CD4-positive, CD25-positive, alpha-beta regulatory T cell (primary cell): ENCODE results near the gene TUBB1. TPM values are rescaled to one million over a fixed set of nuclear protein-coding genes. Genes with fewer than 3 reads are reported as not detected.

Source experiments
- ATAC-seq, 2 donors: fragments of 150-1000 bp; cut with Tn5 transposase; one replicate each; pipeline ENCODE4 v1.10.0; 2021; ENCODE audit warnings: low read depth in 2 of 2, moderate number of reproducible peaks in 2 of 2, moderate library complexity in 1 of 2
- DNase-seq, 3 donors: peaks; one replicate each; pipeline versions ENCODE4 v3.0.0 to v3.0.0-alpha.2; 2012 to 2022; ENCODE audit warnings: mixed read lengths in 1 of 3
- H3K27ac ChIP-seq: one replicate; pipeline ENCODE4 v1.7.0; 2013; ENCODE audit warnings: mild to moderate bottlenecking, low read length; ENCODE audit not compliant: insufficient read depth, poor library complexity, severe bottlenecking
- H3K27me3 ChIP-seq: one replicate; pipeline ENCODE4 v1.7.0; 2013; ENCODE audit warnings: low read length; ENCODE audit not compliant: control insufficient read depth, insufficient read depth
- H3K36me3 ChIP-seq: one replicate; pipeline ENCODE4 v1.7.0; 2013; ENCODE audit warnings: mild to moderate bottlenecking, low read length, moderate library complexity; ENCODE audit not compliant: control insufficient read depth, insufficient read depth
- H3K4me1 ChIP-seq: 2 replicates; pipeline ENCODE4 v1.7.0; 2013; ENCODE audit warnings: mild to moderate bottlenecking, low read length; ENCODE audit not compliant: insufficient read depth, control insufficient read depth, poor library complexity, severe bottlenecking
- H3K4me3 ChIP-seq: one replicate; pipeline ENCODE4 v1.7.0; 2013; ENCODE audit warnings: low read depth, mild to moderate bottlenecking, low read length, moderate library complexity
- H3K9me3 ChIP-seq, 2 experiments: 1 replicate in 1 of 2; 2 replicates in 1 of 2; pipeline ENCODE4 v1.7.0; 2013; ENCODE audit warnings: low read length in 2 of 2, mild to moderate bottlenecking in 1 of 2, moderate library complexity in 1 of 2; ENCODE audit not compliant: control insufficient read depth in 2 of 2
- H3K27ac Mint-ChIP-seq, 3 donors: one replicate each; pipeline ENCODE4 v1.8.0; 2020 to 2022; ENCODE audit warnings: mild to moderate bottlenecking in 3 of 3, mixed read lengths in 3 of 3, moderate library complexity in 2 of 3
- H3K27me3 Mint-ChIP-seq: one replicate; pipeline ENCODE4 v1.8.0; 2022; ENCODE audit warnings: mild to moderate bottlenecking, mixed read lengths
- H3K36me3 Mint-ChIP-seq: one replicate; pipeline ENCODE4 v1.8.0; 2020; ENCODE audit warnings: mixed read lengths
- H3K4me1 Mint-ChIP-seq, 4 donors: one replicate each; pipeline ENCODE4 v1.8.0; 2020 to 2022; ENCODE audit warnings: mixed read lengths in 4 of 4, mild to moderate bottlenecking in 1 of 4
- H3K4me3 Mint-ChIP-seq, 4 donors: one replicate each; pipeline ENCODE4 v1.8.0; 2020 to 2022; ENCODE audit warnings: mild to moderate bottlenecking in 4 of 4, mixed read lengths in 4 of 4, moderate library complexity in 3 of 4
- H3K9me3 Mint-ChIP-seq, 7 donors: one replicate each; pipeline ENCODE4 v1.8.0; 2020 to 2022; ENCODE audit warnings: mixed read lengths in 7 of 7, mild to moderate bottlenecking in 3 of 7, moderate library complexity in 2 of 7
- polyA plus RNA-seq, 4 donors: library from polyadenylated mRNA; unstranded; fragments of 300-500 nt; fragmentation: Illumina TruSeq; gene quantifications; one replicate each; pipeline ENCODE4 v1.2.3, GENCODE V29; 2021
- total RNA-seq: library from RNA; stranded (reverse); gene quantifications from one replicate; pipeline ENCODE4 v1.2.3, GENCODE V29; 2022

The TUBB1 gene
- total and polyA plus RNA-seq, 5 donors from 2014 or later = 0.07 to 31.7 (median 0.14) TPM

- no peak overlapping the region for H3K4me3 Mint-ChIP-seq
- H3K9me3 ChIP-seq = no peaks in the 10 kb centered on the region
- no peak overlapping the region for H3K27ac Mint-ChIP-seq
- H3K27ac ChIP-seq = no peak overlapping the region
- no peaks in the 10 kb centered on the region for H3K27me3 ChIP-seq
- peaks cover 42% of the 10 kb centered on the region for H3K36me3 ChIP-seq
- peaks cover 0 to 35% (median 14%) of the 10 kb centered on the region in 4 donors for H3K4me1 Mint-ChIP-seq
- DNase-seq (no peak), ATAC-seq (no peak)
- peaks cover 23% of the 10 kb centered on the region for H3K36me3 Mint-ChIP-seq
- H3K27me3 Mint-ChIP-seq = no peaks in the 10 kb centered on the region
- no peak overlapping the region for H3K4me3 ChIP-seq
- no peaks in the 10 kb centered on the region for H3K4me1 ChIP-seq
- no peaks in the 10 kb centered on the region for H3K9me3 Mint-ChIP-seq
Measured at GRCh38 chr20:58998656-58999055, 20.6 kb upstream of the TUBB1 start.

GRCh38 chr20:59000326-59000725 is 18.9 kb upstream of the TUBB1 start:
- H3K4me1 Mint-ChIP-seq = peaks cover 0 to 37% (median 27%) of the 10 kb centered on the region in 4 donors

DNA sequence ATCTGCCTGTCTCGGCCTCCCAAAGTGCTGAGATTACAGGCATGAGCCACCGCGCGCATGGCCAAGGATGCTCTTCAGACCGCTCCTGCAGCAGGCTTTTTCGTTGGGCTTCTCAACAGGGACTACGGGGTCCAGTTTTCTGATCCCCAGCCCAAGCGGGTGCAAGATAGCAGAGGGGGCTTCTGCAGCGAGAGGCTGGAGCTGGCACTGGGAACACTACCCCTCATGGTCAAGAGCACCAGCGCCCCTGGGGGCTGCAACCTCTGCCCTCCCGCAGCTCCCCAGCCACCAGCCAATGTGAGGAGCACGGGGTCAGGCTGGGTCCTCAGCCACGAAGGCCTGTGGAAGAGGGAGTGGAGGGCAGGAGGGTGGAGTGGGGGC is 18.2 kb upstream of the TUBB1 start:
- DNase-seq (no peak), ATAC-seq (no peak)
- Histone ChIP-seq H3K9me3 (no peaks in the 10 kb centered on the region), H3K36me3 (peaks cover 22% of the 10 kb centered on the region), H3K27me3 (no peaks in the 10 kb centered on the region), H3K27ac (no peak overlapping the region), H3K4me3 (no peak overlapping the region), H3K4me1 (peaks cover 21% of the 10 kb centered on the region)
- Mint-ChIP-seq H3K4me3 (no peak overlapping the region), H3K27me3 (no peaks in the 10 kb centered on the region), H3K27ac (peak overlapping the region in 1 of 3 donors; percentile 20), H3K36me3 (peaks cover 14% of the 10 kb centered on the region), H3K4me1 (peaks cover 0 to 39% (median 29%) of the 10 kb centered on the region in 4 donors), H3K9me3 (peaks cover 0 to 1% (median 0%) of the 10 kb centered on the region in 7 donors)

More at GRCh38 chr20:59000326-59000725, 18.9 kb upstream of the TUBB1 start:
- peaks cover 0 to 1% (median 0%) of the 10 kb centered on the region in 7 donors for H3K9me3 Mint-ChIP-seq
- H3K27ac Mint-ChIP-seq = no peak overlapping the region
- ATAC-seq = no peak
- no peak overlapping the region for H3K4me3 Mint-ChIP-seq
- Histone ChIP-seq H3K27me3 (no peaks in the 10 kb centered on the region), H3K36me3 (peaks cover 28% of the 10 kb centered on the region), H3K9me3 (no peaks in the 10 kb centered on the region), H3K4me1 (peaks cover 14% of the 10 kb centered on the region), H3K27ac (no peak overlapping the region), H3K4me3 (no peak overlapping the region)
- H3K36me3 Mint-ChIP-seq = peaks cover 20% of the 10 kb centered on the region
- no peak for DNase-seq
- no peaks in the 10 kb centered on the region for H3K27me3 Mint-ChIP-seq

DNA sequence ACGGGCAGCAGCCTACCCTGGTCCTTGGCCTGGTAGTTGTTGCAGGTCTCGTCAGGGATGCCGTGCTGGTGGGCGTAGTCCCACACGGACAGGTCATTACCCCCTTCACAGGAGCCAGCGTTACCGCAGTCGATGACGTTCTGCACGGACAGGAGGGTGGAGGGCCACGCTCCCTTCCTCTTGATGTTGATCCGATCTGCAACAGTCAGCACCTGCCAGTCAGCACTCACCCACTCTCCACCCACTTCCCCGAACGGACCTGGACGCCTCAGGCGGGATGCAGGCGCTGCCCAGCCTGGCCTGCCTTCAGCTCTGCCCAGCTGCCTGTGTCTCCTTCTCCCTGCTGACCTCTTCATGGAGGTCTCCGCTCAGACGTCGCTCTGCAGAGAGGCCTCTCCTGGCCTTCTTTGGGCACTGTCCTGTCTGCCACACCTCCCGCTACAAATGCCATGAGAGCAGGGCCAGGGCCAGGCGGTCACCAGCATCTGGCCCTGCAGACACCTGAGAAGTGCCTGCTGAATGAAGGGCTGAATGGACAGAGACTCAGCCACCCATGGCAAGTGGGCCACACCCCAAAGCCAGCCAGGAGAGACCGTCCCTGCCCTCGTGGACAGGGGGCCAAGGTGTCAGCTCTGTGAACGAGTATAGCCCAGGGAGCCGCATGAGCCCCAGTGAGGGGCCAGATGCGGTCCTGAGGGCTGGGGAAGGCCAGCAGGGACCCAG is 17.6 kb upstream of the TUBB1 start:
- ATAC-seq (no peak), DNase-seq (no peak)
- H3K4me1 Mint-ChIP-seq = peaks cover 0 to 41% (median 30%) of the 10 kb centered on the region in 4 donors
- no peak overlapping the region for H3K4me3 Mint-ChIP-seq
- peaks cover 17% of the 10 kb centered on the region for H3K36me3 ChIP-seq
- H3K27ac Mint-ChIP-seq = peak overlapping the region in 1 of 3 donors; percentile 14
- H3K4me3 ChIP-seq = no peak overlapping the region
- peaks cover 10% of the 10 kb centered on the region for H3K36me3 Mint-ChIP-seq
- H3K27me3 ChIP-seq = no peaks in the 10 kb centered on the region
- no peaks in the 10 kb centered on the region for H3K9me3 ChIP-seq
- H3K9me3 Mint-ChIP-seq = peaks cover 0 to 1% (median 0%) of the 10 kb centered on the region in 7 donors
- H3K4me1 ChIP-seq = peaks cover 27% of the 10 kb centered on the region
- no peaks in the 10 kb centered on the region for H3K27me3 Mint-ChIP-seq
- no peak overlapping the region for H3K27ac ChIP-seq

GRCh38 chr20:59002388-59002787 is 16.8 kb upstream of the TUBB1 start:
- H3K27me3 Mint-ChIP-seq = no peaks in the 10 kb centered on the region
- ATAC-seq = no peak

DNA sequence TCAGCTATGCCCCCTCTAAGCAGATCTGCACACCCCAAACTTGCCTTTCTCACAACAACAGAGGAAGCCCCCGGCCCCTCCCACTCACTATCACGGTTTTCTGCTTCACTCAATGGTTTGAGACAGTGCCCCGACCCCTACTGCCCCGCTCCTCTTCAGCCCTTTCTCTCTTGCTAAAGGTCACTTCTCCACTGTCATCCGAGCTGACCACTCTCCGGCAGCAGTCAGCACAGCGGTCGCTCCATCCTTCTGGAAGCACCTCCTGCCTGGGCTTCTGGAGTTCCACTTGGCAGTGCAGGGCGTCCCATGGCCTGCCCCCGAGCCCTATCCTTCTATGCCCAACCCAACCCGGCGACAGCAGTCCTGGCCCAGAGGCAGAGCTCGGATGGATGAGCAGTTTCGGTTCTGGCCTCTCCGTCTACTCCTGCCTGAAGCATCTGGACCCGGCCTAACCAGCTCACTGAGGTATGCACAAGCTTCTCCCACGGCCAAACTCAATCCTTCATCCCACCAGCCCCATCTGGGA is 16.3 kb upstream of the TUBB1 start:
- Mint-ChIP-seq H3K4me3 (peak overlapping the region in 2 of 4 donors; percentile 7 to 61), H3K4me1 (peaks cover 0 to 43% (median 30%) of the 10 kb centered on the region in 4 donors), H3K27ac (peak overlapping the region; percentile 68 to 93 (median 88)), H3K27me3 (no peaks in the 10 kb centered on the region), H3K36me3 (no peaks in the 10 kb centered on the region), H3K9me3 (peaks cover 0 to 1% (median 0%) of the 10 kb centered on the region in 7 donors)
- Histone ChIP-seq H3K4me3 (no peak overlapping the region), H3K27me3 (no peaks in the 10 kb centered on the region), H3K4me1 (peaks cover 33% of the 10 kb centered on the region), H3K36me3 (peaks cover 6% of the 10 kb centered on the region), H3K27ac (no peak overlapping the region), H3K9me3 (no peaks in the 10 kb centered on the region)
- no peak for ATAC-seq
- DNase-seq = no peak

More at GRCh38 chr20:59002388-59002787, 16.8 kb upstream of the TUBB1 start:
- peaks cover 5% of the 10 kb centered on the region for H3K36me3 Mint-ChIP-seq
- Histone ChIP-seq H3K4me1 (peaks cover 31% of the 10 kb centered on the region), H3K4me3 (no peak overlapping the region), H3K27me3 (no peaks in the 10 kb centered on the region), H3K9me3 (no peaks in the 10 kb centered on the region), H3K27ac (no peak overlapping the region), H3K36me3 (peaks cover 12% of the 10 kb centered on the region)
- H3K27ac Mint-ChIP-seq = peak overlapping the region; percentile 68 to 93 (median 87)
- H3K4me3 Mint-ChIP-seq = peak overlapping the region in 1 of 4 donors; percentile 61
- H3K4me1 Mint-ChIP-seq = peaks cover 0 to 41% (median 30%) of the 10 kb centered on the region in 4 donors
- DNase-seq = no peak
- peaks cover 0 to 1% (median 0%) of the 10 kb centered on the region in 7 donors for H3K9me3 Mint-ChIP-seq

DNA sequence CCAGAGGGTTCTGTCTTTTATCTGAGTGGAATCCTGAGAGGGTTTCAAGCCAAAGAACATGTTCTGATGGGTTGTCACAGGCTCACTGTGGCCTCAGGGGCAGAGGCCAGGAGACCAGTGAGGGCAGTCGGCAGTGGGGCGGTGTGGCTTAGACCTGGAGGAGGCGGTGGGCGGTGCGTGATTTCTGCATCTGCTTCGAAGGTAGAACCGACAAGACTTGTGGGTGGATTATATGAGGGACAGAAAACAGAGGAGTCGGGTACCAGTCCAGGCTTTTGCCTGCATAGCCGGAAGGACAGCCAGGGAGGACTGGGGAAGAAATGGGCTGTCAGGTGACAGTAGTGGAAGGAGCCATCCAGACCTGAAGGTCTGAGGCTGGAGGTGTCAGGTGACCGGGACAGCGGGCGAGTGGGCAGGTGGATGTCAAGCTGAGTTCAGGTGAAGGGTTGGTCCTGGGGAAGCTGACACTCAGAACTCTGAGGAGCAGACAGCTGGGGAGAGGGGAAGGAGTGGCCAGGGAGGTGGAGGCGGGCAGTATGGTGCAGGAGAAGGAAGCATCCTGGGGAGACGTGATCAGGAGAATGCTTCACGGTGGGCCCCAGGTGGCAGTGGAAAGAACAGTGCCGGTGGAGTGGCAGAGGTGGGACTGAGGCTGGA is 15.3 kb upstream of the TUBB1 start:
- Histone ChIP-seq H3K9me3 (no peaks in the 10 kb centered on the region), H3K27me3 (no peaks in the 10 kb centered on the region), H3K4me1 (peaks cover 33% of the 10 kb centered on the region), H3K36me3 (peaks cover 4% of the 10 kb centered on the region), H3K27ac (peak overlapping the region; percentile 72), H3K4me3 (no peak overlapping the region)
- no peaks in the 10 kb centered on the region for H3K36me3 Mint-ChIP-seq
- ATAC-seq (no peak), DNase-seq (no peak)
- H3K4me3 Mint-ChIP-seq = peak overlapping the region; percentile 78 to 90 (median 83)
- peak overlapping the region; percentile 88 to 99 (median 91) for H3K27ac Mint-ChIP-seq
- H3K27me3 Mint-ChIP-seq = no peaks in the 10 kb centered on the region
- peaks cover 0 to 43% (median 30%) of the 10 kb centered on the region in 4 donors for H3K4me1 Mint-ChIP-seq
- peaks cover 0 to 1% (median 0%) of the 10 kb centered on the region in 7 donors for H3K9me3 Mint-ChIP-seq
